ENCODE results near the gene PDGFA. TPM values are rescaled to one million over a fixed set of nuclear protein-coding genes. Genes with fewer than 3 reads are reported as not detected.
A peak's percentile ranks its signal among the peaks of the same experiment; 100 is the strongest.

Gene PDGFA
- polyA plus RNA-seq, 1 experiment, result 17.4 TPM

DNA sequence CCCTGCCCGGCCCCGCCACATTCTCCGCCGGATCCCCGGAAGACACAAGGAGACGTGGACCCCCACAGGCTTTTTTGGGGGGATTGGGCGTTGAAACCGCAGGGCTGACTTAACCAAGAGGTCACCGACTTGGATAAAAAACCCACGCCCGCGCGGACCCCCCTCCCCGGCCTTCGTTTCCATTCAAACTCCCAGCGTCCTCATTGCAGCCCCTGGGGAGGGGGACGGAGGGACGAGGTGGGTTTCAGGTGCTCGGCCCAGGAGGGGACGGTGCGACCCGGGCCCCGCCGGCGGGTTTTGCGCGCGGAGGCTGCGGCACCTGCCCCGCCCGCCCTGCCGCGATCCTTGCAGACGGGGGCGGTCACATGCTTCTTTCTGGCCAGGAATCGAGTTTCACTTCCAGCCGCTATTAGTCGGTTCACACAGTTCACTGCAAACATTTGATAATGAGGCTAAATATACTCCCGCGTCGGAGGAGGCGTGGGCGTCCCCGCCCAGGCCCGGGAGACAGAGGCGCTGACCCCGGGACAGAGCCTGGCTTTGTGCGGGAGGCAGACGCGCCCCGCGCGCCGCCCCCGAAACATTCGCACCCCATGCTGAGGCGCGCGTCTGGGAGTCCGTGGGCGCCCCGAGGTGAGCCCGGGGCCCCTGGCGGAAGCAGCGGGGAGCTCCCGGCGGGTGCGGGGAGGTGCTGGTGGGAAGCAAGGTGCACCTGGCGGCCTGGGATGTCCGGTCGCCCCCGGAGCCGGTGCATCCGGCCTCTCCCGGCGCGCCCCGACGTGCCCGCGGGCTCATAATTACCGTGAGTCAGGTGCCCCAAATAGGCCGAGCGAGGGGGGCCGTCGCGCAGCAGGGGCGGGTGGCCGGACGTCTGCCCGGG lies 2.7 kb upstream of the PDGFA start:
- ChIA-PET CTCF (interaction anchor here (0.6 to 1.1 kb wide), 2 partner anchors 135 to 189 kb away, joined by 3 read pairs; no protein-coding TSS in a partner anchor), POLR2A (no interaction called here)
- Histone ChIP-seq H3K36me3 (ENCODE audit: control insufficient read depth, insufficient read depth, low read length) (no peaks in the 10 kb centered on the region), H3K4me3 (ENCODE audit: low read depth, low read length) (peak overlapping the region; percentile 34), H3K27me3 (ENCODE audit: control insufficient read depth, insufficient read depth, low read length) (peaks cover 17% of the 10 kb centered on the region)
- DNase-seq (ENCODE audit: low read depth), result no peak
- TF ChIP-seq, protein P1, sequence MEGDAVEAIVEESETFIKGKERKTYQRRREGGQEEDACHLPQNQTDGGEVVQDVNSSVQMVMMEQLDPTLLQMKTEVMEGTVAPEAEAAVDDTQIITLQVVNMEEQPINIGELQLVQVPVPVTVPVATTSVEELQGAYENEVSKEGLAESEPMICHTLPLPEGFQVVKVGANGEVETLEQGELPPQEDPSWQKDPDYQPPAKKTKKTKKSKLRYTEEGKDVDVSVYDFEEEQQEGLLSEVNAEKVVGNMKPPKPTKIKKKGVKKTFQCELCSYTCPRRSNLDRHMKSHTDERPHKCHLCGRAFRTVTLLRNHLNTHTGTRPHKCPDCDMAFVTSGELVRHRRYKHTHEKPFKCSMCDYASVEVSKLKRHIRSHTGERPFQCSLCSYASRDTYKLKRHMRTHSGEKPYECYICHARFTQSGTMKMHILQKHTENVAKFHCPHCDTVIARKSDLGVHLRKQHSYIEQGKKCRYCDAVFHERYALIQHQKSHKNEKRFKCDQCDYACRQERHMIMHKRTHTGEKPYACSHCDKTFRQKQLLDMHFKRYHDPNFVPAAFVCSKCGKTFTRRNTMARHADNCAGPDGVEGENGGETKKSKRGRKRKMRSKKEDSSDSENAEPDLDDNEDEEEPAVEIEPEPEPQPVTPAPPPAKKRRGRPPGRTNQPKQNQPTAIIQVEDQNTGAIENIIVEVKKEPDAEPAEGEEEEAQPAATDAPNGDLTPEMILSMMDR (IDR thresholded peaks at IDR 0.05; ENCODE audit: insufficient read depth, low read depth, low read length), result no peak; the same call in 1 of the 2 replicates

DNA sequence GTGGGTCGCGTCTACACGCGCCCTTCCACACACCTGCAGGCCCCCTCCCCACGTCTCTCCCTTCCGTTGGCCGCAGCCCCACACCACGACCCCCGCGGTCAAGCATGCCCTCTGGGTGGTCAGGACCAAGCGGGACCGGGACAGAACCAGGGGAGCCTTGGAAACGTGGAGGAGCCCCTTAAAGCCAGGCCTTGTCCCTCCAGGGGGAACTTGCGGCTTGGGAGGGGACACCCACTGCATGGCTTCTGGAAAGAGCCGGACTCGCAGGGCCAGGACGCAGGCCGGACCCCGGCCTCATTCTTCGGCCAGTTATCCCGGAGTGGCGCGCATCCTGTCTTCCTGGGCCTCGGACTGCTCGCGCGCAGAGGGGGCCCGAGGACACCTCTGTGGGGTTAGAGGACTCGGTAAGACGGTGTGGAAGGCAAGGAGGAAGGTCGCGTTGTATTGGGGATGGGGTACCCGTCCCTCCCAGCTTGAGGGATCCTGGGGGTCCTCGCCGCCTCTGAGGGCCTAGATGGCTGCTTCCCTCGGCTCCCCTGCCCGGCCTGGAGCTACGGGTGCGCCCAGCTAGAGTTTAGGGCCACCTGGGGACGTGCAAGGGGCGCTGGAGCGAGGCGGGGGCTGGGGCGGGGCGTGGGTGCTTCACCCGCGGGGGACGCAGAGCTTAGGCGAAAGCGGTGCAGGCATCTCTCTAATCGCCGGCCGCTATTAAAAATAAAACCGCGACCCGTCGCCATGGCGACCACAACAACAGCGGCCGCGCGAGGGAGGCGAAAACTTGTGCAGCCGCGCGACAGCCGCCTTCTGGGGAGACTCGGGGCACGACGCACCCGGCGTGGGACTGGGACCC lies 1.8 kb upstream of the PDGFA start:
- ChIA-PET CTCF (interaction anchor here (1.1 to 1.6 kb wide), 2 partner anchors 188 to 203 kb away, joined by 3 to 5 read pairs; no protein-coding TSS in a partner anchor), POLR2A (no interaction called here)
- no peak for DNase-seq (ENCODE audit: low read depth)
- Histone ChIP-seq H3K27me3 (ENCODE audit: control insufficient read depth, insufficient read depth, low read length) (peaks cover 17% of the 10 kb centered on the region), H3K36me3 (ENCODE audit: control insufficient read depth, insufficient read depth, low read length) (no peaks in the 10 kb centered on the region), H3K4me3 (ENCODE audit: low read depth, low read length) (peak overlapping the region; percentile 34)
- TF ChIP-seq, protein P1 (IDR thresholded peaks at IDR 0.05; ENCODE audit: insufficient read depth, low read depth, low read length), result peak; percentile 8; the same call in 1 of the 2 replicates

DNA sequence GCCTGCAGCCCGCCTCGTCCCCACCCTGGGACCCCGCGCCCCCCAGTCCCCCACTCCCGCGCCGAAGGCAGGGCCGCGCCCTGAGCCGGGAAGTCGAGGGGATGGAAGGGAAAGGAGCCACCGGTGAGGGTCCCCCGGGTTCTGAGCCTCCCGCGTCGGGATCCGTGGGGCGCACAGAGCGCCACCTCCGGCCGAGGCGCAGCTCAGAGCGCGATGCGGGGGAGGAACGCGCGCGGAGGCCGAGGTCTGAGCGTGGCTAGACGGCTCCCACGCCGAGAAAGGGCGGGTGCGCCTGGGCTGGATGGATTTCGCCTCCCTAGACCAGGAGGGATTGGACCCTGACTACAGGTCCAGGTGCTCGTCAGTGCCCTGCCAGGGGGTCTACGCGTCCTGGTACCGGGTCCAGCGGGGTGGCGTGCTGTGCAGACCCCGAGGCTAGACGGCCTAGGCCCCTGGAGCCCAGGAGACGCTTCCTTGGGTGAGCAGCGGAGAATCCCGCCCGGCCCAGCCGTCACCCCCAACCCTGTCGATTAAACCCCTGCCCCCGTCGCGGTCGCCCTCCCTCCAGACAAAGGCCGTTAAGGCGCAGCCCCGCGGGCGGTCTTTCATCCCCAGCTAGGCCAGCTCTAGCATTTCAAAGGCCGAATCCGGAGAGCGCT lies 986 bp upstream of the PDGFA start:
- TF ChIP-seq, protein P1 (IDR thresholded peaks at IDR 0.05; ENCODE audit: insufficient read depth, low read depth, low read length), result 0 out of 2 replicates have a peak, but pooled peaks have one; percentile 24
- Histone ChIP-seq H3K4me3 (ENCODE audit: low read depth, low read length) (peak overlapping the region; percentile 76), H3K27me3 (ENCODE audit: control insufficient read depth, insufficient read depth, low read length) (peaks cover 16% of the 10 kb centered on the region), H3K36me3 (ENCODE audit: control insufficient read depth, insufficient read depth, low read length) (no peaks in the 10 kb centered on the region)
- ChIA-PET POLR2A (interaction anchor here (0.6 kb wide), 1 partner anchor 17 kb away, joined by 4 read pairs; no protein-coding TSS in a partner anchor), CTCF (interaction anchor here (0.7 to 2.0 kb wide), 5 partner anchors 12 to 217 kb away, joined by 3 to 5 read pairs (median 3); no protein-coding TSS in a partner anchor)
- DNase-seq (ENCODE audit: low read depth), result no peak

DNA sequence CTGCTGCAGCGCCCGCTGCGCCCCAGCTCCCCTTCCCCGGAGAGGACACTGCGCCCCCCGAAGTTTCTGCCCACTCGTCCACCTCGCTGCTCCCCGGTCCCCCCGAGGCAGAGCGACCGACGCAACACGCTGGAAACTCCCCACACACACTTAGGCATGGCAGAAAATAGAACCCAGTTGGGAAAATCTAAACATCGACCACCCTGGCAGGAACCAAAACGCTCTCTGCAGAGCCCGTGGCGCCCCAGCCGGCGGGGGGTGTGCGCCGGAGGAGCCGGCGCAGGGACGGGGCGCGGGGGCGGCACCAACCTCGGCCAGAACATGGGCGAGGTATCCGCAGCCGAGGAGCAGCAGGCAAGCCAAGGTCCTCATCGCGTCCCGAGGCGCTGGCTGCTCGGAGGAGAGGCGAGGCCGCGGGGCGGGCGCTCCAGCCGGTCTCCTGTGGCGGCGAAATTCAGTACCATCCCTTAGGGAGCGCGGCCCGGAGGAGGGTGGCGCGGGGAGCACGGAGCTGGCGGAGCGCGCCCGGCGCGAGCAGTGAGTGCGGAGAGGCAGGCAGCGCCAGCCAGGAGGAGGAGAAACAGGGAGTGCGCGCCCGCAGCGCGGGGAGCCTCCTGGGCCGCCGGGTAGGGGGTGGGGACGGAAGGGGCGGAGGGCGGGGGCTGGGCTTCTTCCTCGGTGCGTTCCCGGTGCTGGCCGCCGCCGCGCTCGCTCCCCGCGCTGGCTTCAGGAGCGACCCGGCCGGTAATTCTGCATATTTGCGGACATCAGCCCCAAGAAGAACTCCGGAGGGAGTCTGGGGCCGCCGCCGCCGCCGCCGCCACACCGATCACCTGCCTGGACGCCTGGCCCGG lies 789 bp downstream of the PDGFA start:
- Histone ChIP-seq H3K4me3 (ENCODE audit: low read depth, low read length) (peak overlapping the region; percentile 76), H3K27me3 (ENCODE audit: control insufficient read depth, insufficient read depth, low read length) (peaks cover 15% of the 10 kb centered on the region), H3K36me3 (ENCODE audit: control insufficient read depth, insufficient read depth, low read length) (no peaks in the 10 kb centered on the region)
- no peak for DNase-seq (ENCODE audit: low read depth)
- ChIA-PET CTCF (interaction anchor here (1.0 to 2.0 kb wide), 2 partner anchors 47 to 57 kb away, joined by 3 to 4 read pairs; no protein-coding TSS in a partner anchor), POLR2A (no interaction called here)
- TF ChIP-seq, protein P1 (IDR thresholded peaks at IDR 0.05; ENCODE audit: insufficient read depth, low read depth, low read length), result no peak

Data from BJ (cell line).